ENCODE data around the gene SLC27A2. TPM values are rescaled to one million over a fixed set of nuclear protein-coding genes. Genes with fewer than 3 reads are reported as not detected.
A peak's percentile ranks its signal among the peaks of the same experiment; 100 is the strongest.

SLC27A2 gene
- total RNA-seq, 4 donors from 2014 or later, result 0.29 to 0.69 (median 0.46) TPM; not detected in 1

DNA sequence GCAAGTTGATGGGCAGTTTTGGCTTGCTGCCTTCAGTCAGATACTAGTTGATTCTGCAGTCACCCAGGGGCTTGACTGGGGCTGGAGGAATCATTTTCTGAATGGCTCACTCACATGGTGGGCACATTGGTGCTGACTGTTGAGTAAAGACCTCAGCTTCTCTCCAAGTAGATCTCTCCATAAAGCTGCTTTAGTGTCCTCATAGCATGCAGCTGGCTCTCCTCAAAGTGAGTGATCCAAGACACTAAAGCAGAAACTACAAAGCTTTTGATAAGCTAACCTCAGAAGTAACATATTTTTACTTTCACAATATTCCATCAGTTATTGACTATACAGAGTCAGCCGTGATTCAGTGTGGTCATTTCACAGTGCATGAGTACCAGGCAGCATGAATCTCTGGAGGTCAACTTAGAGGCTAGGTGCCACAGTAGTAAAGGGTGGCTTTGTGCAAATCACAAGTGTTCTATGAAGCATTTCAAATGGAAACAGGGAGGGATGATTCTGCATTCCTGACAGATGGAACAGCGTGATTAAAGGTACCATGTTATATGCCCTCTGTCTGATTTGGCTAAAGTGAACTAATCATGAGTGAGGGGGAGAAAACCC is 38.6 kb upstream of the SLC27A2 start:
- in situ Hi-C loops (cut with MboI; ENCODE audit: low sequenced_read_pairs in 4 of 4), result loop anchor here (5.0 to 25.0 kb wide), 5 partner anchors 906 to 1286 kb away; no protein-coding TSS in a partner anchor
- TF ChIP-seq POLR2A (IDR thresholded peaks at IDR 0.05), result no peak
- TF ChIP-seq, protein P1, sequence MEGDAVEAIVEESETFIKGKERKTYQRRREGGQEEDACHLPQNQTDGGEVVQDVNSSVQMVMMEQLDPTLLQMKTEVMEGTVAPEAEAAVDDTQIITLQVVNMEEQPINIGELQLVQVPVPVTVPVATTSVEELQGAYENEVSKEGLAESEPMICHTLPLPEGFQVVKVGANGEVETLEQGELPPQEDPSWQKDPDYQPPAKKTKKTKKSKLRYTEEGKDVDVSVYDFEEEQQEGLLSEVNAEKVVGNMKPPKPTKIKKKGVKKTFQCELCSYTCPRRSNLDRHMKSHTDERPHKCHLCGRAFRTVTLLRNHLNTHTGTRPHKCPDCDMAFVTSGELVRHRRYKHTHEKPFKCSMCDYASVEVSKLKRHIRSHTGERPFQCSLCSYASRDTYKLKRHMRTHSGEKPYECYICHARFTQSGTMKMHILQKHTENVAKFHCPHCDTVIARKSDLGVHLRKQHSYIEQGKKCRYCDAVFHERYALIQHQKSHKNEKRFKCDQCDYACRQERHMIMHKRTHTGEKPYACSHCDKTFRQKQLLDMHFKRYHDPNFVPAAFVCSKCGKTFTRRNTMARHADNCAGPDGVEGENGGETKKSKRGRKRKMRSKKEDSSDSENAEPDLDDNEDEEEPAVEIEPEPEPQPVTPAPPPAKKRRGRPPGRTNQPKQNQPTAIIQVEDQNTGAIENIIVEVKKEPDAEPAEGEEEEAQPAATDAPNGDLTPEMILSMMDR (IDR thresholded peaks at IDR 0.05 in 4 of 5, conservative IDR thresholded peaks at IDR 0.05 in 1 of 5), result no peak
- Histone ChIP-seq H3K27me3 (no peaks in the 10 kb centered on the region), H3K4me3 (no peak overlapping the region), H3K4me1 (no peaks in the 10 kb centered on the region), H3K27ac (no peak overlapping the region), H3K36me3 (no peaks in the 10 kb centered on the region), H3K9me3 (no peaks in the 10 kb centered on the region)
- ATAC-seq, result no peak
- DNase-seq, result no peak
- intact Hi-C loops (cut with DNase I; ENCODE audit: low total_unique reads), result no loop called here

DNA sequence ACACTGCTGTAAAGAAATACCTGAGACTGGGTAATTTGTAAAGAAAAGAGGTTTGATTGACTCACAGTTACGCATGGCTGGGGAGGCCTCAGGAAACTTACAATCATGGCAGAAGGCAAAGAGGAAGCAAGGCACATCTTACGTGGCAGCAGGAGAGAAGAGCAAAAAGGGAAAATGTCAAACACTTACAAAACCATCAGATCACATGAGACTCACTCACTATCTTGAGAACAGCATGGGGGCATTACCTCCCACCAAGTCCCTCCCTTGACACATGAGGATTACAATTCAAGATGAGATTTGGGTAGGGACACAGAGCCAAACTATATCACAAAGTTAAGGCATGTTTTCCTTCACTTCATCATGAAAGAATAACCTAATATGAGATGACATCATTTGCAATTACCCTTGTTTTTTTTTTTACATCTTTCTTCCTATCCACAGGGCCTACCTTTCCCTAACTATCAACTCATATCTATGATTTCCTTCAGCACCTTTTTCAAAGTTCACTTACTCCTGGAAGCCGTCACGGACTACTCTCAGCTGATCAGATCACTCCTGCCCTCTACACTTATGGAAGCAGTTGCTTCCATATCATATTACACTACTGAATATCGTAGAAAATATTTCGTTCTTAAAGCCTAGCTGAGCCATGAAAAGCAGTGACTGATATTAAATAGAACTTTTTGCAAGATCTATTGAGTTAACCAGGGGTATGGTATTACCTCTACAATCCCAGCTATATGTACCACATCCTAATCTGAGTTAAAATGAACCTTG is 37.5 kb upstream of the SLC27A2 start:
- ATAC-seq (no peak), DNase-seq (no peak)
- no peak overlapping the region for H3K27ac ChIP-seq
- TF ChIP-seq, protein P1 (IDR thresholded peaks at IDR 0.05 in 4 of 5, conservative IDR thresholded peaks at IDR 0.05 in 1 of 5), result no peak
- TF ChIP-seq POLR2A (IDR thresholded peaks at IDR 0.05), result no peak
- H3K4me1 ChIP-seq, result no peaks in the 10 kb centered on the region
- H3K36me3 ChIP-seq, result no peaks in the 10 kb centered on the region
- intact Hi-C loops (cut with DNase I; ENCODE audit: low total_unique reads) (loop anchor here (1.0 to 5.0 kb wide), 3 partner anchors 763 to 1282 kb away; partner anchors contain the start of gene AP4E1), in situ Hi-C loops (cut with MboI; ENCODE audit: low sequenced_read_pairs in 4 of 4) (loop anchor here (5.0 to 25.0 kb wide), 5 partner anchors 907 to 1287 kb away; no protein-coding TSS in a partner anchor)
- H3K27me3 ChIP-seq, result no peaks in the 10 kb centered on the region
- no peaks in the 10 kb centered on the region for H3K9me3 ChIP-seq
- H3K4me3 ChIP-seq, result no peak overlapping the region

GRCh38 chr15:50145451-50145872 is 36.5 kb upstream of the SLC27A2 start:
- ATAC-seq (peak; percentile 65 to 76), DNase-seq (no peak)
- Histone ChIP-seq H3K4me1 (no peaks in the 10 kb centered on the region), H3K4me3 (no peak overlapping the region), H3K27ac (no peak overlapping the region), H3K27me3 (no peaks in the 10 kb centered on the region), H3K9me3 (no peaks in the 10 kb centered on the region), H3K36me3 (no peaks in the 10 kb centered on the region)
- in situ Hi-C loops (cut with MboI; ENCODE audit: low sequenced_read_pairs in 4 of 4), result loop anchor here in 3 of 4 donors (10.0 to 25.0 kb wide), 4 partner anchors 908 to 1283 kb away; no protein-coding TSS in a partner anchor
- intact Hi-C loops (cut with DNase I; ENCODE audit: low total_unique reads), result loop anchor here (1.0 to 5.0 kb wide), 3 partner anchors 762 to 1283 kb away; partner anchors contain the start of gene AP4E1
- TF ChIP-seq POLR2A (IDR thresholded peaks at IDR 0.05), result no peak
- TF ChIP-seq, protein P1 (IDR thresholded peaks at IDR 0.05 in 4 of 5, conservative IDR thresholded peaks at IDR 0.05 in 1 of 5), result peak; percentile 30 to 62 (median 60)

GRCh38 chr15:50146632-50147031 is 35.4 kb upstream of the SLC27A2 start:
- no peaks in the 10 kb centered on the region for H3K27me3 ChIP-seq
- no peak for TF ChIP-seq POLR2A (IDR thresholded peaks at IDR 0.05)
- TF ChIP-seq, protein P1 (IDR thresholded peaks at IDR 0.05 in 4 of 5, conservative IDR thresholded peaks at IDR 0.05 in 1 of 5), result no peak
- no peak for DNase-seq
- ATAC-seq, result no peak
- H3K36me3 ChIP-seq, result no peaks in the 10 kb centered on the region
- intact Hi-C loops (cut with DNase I; ENCODE audit: low total_unique reads), result loop anchor here (5.0 kb wide), 2 partner anchors 761 to 909 kb away; partner anchors contain the start of gene AP4E1
- no peak overlapping the region for H3K4me3 ChIP-seq
- no peaks in the 10 kb centered on the region for H3K4me1 ChIP-seq
- no peaks in the 10 kb centered on the region for H3K9me3 ChIP-seq
- H3K27ac ChIP-seq, result no peak overlapping the region
- in situ Hi-C loops (cut with MboI; ENCODE audit: low sequenced_read_pairs in 4 of 4), result loop anchor here in 3 of 4 donors (10.0 to 25.0 kb wide), 4 partner anchors 909 to 1284 kb away; no protein-coding TSS in a partner anchor
